Esophagus muscularis mucosa (tissue), 4 donors: ENCODE measurements around the gene GOLGA8A. TPM values are rescaled to one million over a fixed set of nuclear protein-coding genes. Genes with fewer than 3 reads are reported as not detected.
A peak's percentile ranks its signal among the peaks of the same experiment; 100 is the strongest.

Source experiments
- DNase-seq: peaks from one replicate; pipeline ENCODE4 v3.0.0-alpha.2; 2017; ENCODE audit errors: extremely low spot score
- H3K27ac ChIP-seq, 4 donors: fragments of 200-600 bp; sonication (generic); replicated peaks in 1 of 4; 1 replicate in 3 of 4; 2 replicates in 1 of 4; pipeline ENCODE4 v1.5.1; 2016 to 2019; ENCODE audit warnings: mild to moderate bottlenecking in 1 of 4
- H3K27me3 ChIP-seq, 4 donors: fragments of 200-600 bp; sonication (generic); one replicate each; pipeline versions ENCODE4 v1.5.1 to v1.6.0; 2016 to 2019
- H3K36me3 ChIP-seq, 4 donors: fragments of 200-600 bp; sonication (generic); one replicate each; pipeline ENCODE4 v1.5.1; 2016 to 2019
- H3K4me1 ChIP-seq, 4 donors: fragments of 200-600 bp; sonication (generic); one replicate each; pipeline ENCODE4 v1.5.1; 2016 to 2019
- H3K4me3 ChIP-seq, 4 donors: fragments of 200-600 bp; sonication (generic); 1 replicate in 2 of 4; 2 replicates in 2 of 4; pipeline ENCODE4 v1.5.1; 2016 to 2019; ENCODE audit warnings: mild to moderate bottlenecking in 4 of 4, moderate library complexity in 1 of 4
- H3K9me3 ChIP-seq, 4 donors: fragments of 200-600 bp; sonication (generic); 1 replicate in 3 of 4; 2 replicates in 1 of 4; pipeline ENCODE4 v1.5.1; 2016 to 2019
- EP300 ChIP-seq: sonication (generic); formaldehyde crosslinking; IDR thresholded peaks from one replicate; pipeline ENCODE4 v1.6.1; 2017; ENCODE audit warnings: antibody characterized with exemption
- POLR2A ChIP-seq: fragments of 450-650 bp; IDR thresholded peaks from one replicate; pipeline ENCODE4 v1.6.1; 2017; ENCODE audit warnings: antibody characterized with exemption, moderate library complexity, mild to moderate bottlenecking, low read depth
- POLR2AphosphoS5 ChIP-seq, 2 donors: sonication (generic); formaldehyde crosslinking; IDR thresholded peaks; one replicate each; pipeline ENCODE4 v1.6.1; 2017; ENCODE audit warnings: antibody characterized with exemption in 2 of 2
- WGBS: methylation state at CpG from one replicate; pipeline ENCODE4 v1.1.5; 2018; 5-methylcytosine and 5-hydroxymethylcytosine counted together
- intact Hi-C: fragments of 100-400 bp; cut with DNase I; formaldehyde crosslinking; loops from one replicate; pipeline ENCODE4 v1.15.1; 2023
- total RNA-seq, 4 donors: library from RNA; depleted of rRNA; stranded (reverse); fragments of >200 nt; gene quantifications; one replicate each; pipeline versions ENCODE4 v1.1.0 to v1.2.1, GENCODE V29; 2016
- TF ChIP-seq, protein P1 (sequence below), 3 experiments: fragments of 200-600 bp in 2 of 3; fragments of 450-650 bp in 1 of 3; sonication (generic) in 2 of 3; IDR thresholded peaks; one replicate each; pipeline ENCODE4 v1.5.1; 2017 to 2019; ENCODE audit warnings: antibody characterized with exemption in 3 of 3, mild to moderate bottlenecking in 2 of 3, moderate library complexity in 1 of 3

GOLGA8A gene
- total RNA-seq, 4 donors from 2014 or later = 13.2 to 35.3 (median 16.4) TPM

DNA sequence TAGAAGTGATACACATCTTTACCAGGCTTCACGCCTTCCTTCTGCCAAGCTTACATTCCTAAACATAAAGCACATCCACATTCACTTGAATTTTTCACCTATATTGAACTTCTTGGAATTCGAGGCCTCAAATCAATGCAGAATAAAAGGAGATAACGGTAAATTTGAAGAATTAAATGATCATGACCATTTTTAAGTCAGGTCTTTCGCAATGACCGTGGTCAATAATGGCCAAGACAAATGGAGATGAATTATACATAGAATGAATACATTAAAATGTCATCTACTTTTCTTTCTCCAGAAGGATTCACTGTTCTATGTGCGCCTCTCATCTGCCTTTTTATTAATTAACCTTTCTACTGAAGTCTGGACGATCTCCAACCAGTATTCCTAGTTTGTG is 5.3 kb upstream of the GOLGA8A start:
- intact Hi-C loops = no loop called here
- 89% methylated on average over 7 of the region's 7 CpGs for WGBS

GRCh38 chr15:34439878-34440277 is 2.3 kb upstream of the GOLGA8A start:
- intact Hi-C loops = no loop called here
- H3K4me1 ChIP-seq = peaks cover 0 to 23% (median 18%) of the 10 kb centered on the region in 4 donors
- H3K4me3 ChIP-seq = no peak overlapping the region
- peaks cover 0 to 2% (median 0%) of the 10 kb centered on the region in 4 donors for H3K36me3 ChIP-seq
- H3K9me3 ChIP-seq = no peaks in the 10 kb centered on the region
- H3K27ac ChIP-seq = no peak overlapping the region
- no peak for DNase-seq
- H3K27me3 ChIP-seq = no peaks in the 10 kb centered on the region
- WGBS = 78% methylated on average over 5 of the region's 5 CpGs
- TF ChIP-seq EP300 (no peak), POLR2AphosphoS5 (IDR thresholded peaks at IDR 0.05) (no peak), POLR2A (no peak)
- TF ChIP-seq, protein P1, sequence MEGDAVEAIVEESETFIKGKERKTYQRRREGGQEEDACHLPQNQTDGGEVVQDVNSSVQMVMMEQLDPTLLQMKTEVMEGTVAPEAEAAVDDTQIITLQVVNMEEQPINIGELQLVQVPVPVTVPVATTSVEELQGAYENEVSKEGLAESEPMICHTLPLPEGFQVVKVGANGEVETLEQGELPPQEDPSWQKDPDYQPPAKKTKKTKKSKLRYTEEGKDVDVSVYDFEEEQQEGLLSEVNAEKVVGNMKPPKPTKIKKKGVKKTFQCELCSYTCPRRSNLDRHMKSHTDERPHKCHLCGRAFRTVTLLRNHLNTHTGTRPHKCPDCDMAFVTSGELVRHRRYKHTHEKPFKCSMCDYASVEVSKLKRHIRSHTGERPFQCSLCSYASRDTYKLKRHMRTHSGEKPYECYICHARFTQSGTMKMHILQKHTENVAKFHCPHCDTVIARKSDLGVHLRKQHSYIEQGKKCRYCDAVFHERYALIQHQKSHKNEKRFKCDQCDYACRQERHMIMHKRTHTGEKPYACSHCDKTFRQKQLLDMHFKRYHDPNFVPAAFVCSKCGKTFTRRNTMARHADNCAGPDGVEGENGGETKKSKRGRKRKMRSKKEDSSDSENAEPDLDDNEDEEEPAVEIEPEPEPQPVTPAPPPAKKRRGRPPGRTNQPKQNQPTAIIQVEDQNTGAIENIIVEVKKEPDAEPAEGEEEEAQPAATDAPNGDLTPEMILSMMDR (IDR thresholded peaks at IDR 0.05) = no peak

More for the DNA sequence above, 5.3 kb upstream of the GOLGA8A start:
- peaks cover 0 to 3% (median 2%) of the 10 kb centered on the region in 4 donors for H3K4me1 ChIP-seq
- no peaks in the 10 kb centered on the region for H3K36me3 ChIP-seq
- TF ChIP-seq POLR2AphosphoS5 (IDR thresholded peaks at IDR 0.05) = no peak
- H3K9me3 ChIP-seq = no peaks in the 10 kb centered on the region
- H3K4me3 ChIP-seq = no peak overlapping the region
- H3K27ac ChIP-seq = no peak overlapping the region
- no peak for DNase-seq
- H3K27me3 ChIP-seq = no peaks in the 10 kb centered on the region

GRCh38 chr15:34436956-34437442 is 609 bp downstream of the GOLGA8A start:
- TF ChIP-seq, protein P1 (IDR thresholded peaks at IDR 0.05) = peak in 1 of 3 experiments; percentile 5
- no peak for TF ChIP-seq POLR2AphosphoS5 (IDR thresholded peaks at IDR 0.05)
- Histone ChIP-seq H3K27ac (peak overlapping the region; percentile 45 to 77 (median 64)), H3K27me3 (no peaks in the 10 kb centered on the region), H3K36me3 (peaks cover 0 to 29% (median 3%) of the 10 kb centered on the region in 4 donors), H3K4me3 (peak overlapping the region; percentile 66 to 77 (median 71)), H3K9me3 (no peaks in the 10 kb centered on the region), H3K4me1 (peaks cover 0 to 23% (median 18%) of the 10 kb centered on the region in 4 donors)
- no peak for DNase-seq
- 0% methylated on average over 6 of the region's 70 CpGs for whole genome bisulfite sequencing
- intact Hi-C loops = no loop called here

DNA sequence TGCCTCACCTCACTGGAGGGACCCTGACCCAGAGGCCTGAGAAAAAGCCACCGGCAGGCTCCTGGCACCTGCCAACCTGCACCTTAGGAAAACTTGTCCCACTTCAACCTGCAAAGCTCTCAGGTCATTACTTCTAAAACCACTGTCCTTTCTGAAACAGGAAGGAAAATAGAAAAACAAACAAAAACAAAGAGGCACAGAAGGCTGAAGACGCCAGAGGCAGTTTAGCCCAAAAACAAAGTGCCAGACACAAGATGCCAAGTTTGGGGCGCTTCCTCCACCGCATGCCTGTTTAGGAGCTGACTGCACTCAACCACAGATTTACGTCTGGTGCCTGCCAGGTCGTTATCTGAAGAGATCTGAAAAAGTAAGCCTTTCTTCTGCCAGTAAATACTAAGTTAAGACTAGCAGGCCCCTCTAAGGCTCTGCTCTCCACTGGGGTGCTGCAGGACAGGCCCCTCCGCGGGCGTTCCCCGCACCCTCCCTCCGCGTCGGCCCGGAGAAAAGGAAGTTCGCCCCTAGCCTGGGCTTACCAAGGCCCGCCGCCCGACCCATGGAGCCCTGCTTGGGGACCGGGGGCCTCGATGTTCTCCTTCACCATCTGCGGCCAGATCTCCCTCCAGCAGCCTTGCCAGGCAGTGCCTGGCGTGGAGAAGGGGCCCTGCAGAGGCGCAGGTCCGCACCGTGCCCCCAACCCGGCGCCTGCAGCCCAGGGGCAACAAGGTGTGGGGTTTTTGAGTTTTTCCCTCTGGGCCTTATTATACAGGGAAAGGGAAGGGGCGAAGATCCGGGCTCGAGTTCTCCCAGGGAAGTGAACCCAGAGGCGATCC is 1.3 kb downstream of the GOLGA8A start:
- TF ChIP-seq POLR2AphosphoS5 (IDR thresholded peaks at IDR 0.05) = no peak
- no peak for TF ChIP-seq POLR2A
- no peak for DNase-seq
- Histone ChIP-seq H3K4me1 (peaks cover 0 to 23% (median 18%) of the 10 kb centered on the region in 4 donors), H3K27ac (peak overlapping the region; percentile 45 to 77 (median 64)), H3K4me3 (peak overlapping the region; percentile 66 to 77 (median 71)), H3K36me3 (peaks cover 0 to 32% (median 3%) of the 10 kb centered on the region in 4 donors), H3K9me3 (no peaks in the 10 kb centered on the region), H3K27me3 (no peaks in the 10 kb centered on the region)
- intact Hi-C loops = no loop called here
- WGBS = 20% methylated on average over 9 of the region's 31 CpGs

GRCh38 chr15:34435658-34436057 is 1.9 kb downstream of the GOLGA8A start:
- Histone ChIP-seq H3K27me3 (no peaks in the 10 kb centered on the region), H3K36me3 (peaks cover 0 to 33% (median 3%) of the 10 kb centered on the region in 4 donors), H3K4me1 (peaks cover 0 to 23% (median 18%) of the 10 kb centered on the region in 4 donors), H3K4me3 (peak overlapping the region in 2 of 4 donors; percentile 66 to 77), H3K9me3 (no peaks in the 10 kb centered on the region), H3K27ac (no peak overlapping the region)
- intact Hi-C loops = no loop called here
- DNase-seq = no peak
- TF ChIP-seq, protein P1 (IDR thresholded peaks at IDR 0.05) = no peak
- no peak for TF ChIP-seq POLR2A
- no peak for TF ChIP-seq EP300
- no peak for TF ChIP-seq POLR2AphosphoS5 (IDR thresholded peaks at IDR 0.05)
- WGBS = 84% methylated on average over 8 of the region's 11 CpGs
